GDM1 (cell line): ENCODE results near the gene BCR.
A peak's percentile ranks its signal among the peaks of the same experiment; 100 is the strongest.

Experiments used
- DNase-seq: peaks from one replicate; lab custom pipeline; 2025; lab: John Stamatoyannopoulos, UW

Gene BCR

GRCh38 chr22:23177197-23177596 is 3.1 kb upstream of the BCR start:
- peak; percentile 28 for DNase-seq

- DNase-seq: peak; percentile 39
Observed at GRCh38 chr22:23178512-23179254, 1.6 kb upstream of the BCR start.

- DNase-seq: no peak
Observed at GRCh38 chr22:23179381-23180299, 669 bp upstream of the BCR start.

GRCh38 chr22:23180893-23181720 is 798 bp downstream of the BCR start:
- no peak for DNase-seq

DNA sequence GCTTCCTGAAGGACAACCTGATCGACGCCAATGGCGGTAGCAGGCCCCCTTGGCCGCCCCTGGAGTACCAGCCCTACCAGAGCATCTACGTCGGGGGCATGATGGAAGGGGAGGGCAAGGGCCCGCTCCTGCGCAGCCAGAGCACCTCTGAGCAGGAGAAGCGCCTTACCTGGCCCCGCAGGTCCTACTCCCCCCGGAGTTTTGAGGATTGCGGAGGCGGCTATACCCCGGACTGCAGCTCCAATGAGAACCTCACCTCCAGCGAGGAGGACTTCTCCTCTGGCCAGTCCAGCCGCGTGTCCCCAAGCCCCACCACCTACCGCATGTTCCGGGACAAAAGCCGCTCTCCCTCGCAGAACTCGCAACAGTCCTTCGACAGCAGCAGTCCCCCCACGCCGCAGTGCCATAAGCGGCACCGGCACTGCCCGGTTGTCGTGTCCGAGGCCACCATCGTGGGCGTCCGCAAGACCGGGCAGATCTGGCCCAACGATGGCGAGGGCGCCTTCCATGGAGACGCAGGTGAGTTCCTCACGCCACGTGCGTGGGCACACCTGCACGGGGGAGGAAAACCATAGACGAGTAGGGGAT is 1.5 kb downstream of the BCR start:
- DNase-seq: no peak

- peak; percentile 28 for DNase-seq
Observed at GRCh38 chr22:23182309-23183060, 2.2 kb downstream of the BCR start.

- DNase-seq: peak; percentile 75
Observed at GRCh38 chr22:23183061-23183698, 2.9 kb downstream of the BCR start.

DNA sequence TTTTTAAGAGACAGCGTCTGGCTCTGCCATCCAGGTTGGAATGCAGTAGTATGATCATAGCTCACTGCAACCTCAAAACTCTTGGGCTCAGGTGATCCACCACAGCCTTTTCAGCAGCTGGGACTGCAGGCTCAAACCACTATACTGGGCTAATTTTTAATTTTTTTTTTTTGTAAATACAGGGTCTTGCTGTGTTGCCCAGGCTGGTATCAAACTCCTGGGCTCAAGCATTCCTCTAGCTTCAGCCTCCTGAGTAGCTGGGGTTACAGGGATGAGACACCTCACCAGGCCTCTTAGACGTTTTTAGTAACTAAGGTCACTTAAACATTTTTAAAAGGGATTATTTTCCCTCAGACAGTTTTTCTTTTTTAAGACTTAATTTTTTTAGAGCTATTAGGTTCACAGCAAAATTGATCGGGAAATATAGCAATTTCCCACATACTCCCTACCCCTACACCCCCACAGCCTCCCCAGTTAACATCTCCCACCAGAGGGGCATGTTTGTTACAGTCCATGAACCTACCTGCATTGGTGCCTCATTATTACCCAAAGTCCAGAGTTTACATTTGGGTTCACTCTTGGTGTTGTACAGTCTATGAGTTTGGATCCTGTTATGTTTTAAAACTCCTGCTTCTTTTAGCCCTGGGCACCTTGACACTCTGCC is 3.9 kb downstream of the BCR start:
- DNase-seq: no peak

GRCh38 chr22:23184764-23185113 is 4.4 kb downstream of the BCR start:
- no peak for DNase-seq

- no peak for DNase-seq
Observed at GRCh38 chr22:23187211-23187610, 6.9 kb downstream of the BCR start.

DNA sequence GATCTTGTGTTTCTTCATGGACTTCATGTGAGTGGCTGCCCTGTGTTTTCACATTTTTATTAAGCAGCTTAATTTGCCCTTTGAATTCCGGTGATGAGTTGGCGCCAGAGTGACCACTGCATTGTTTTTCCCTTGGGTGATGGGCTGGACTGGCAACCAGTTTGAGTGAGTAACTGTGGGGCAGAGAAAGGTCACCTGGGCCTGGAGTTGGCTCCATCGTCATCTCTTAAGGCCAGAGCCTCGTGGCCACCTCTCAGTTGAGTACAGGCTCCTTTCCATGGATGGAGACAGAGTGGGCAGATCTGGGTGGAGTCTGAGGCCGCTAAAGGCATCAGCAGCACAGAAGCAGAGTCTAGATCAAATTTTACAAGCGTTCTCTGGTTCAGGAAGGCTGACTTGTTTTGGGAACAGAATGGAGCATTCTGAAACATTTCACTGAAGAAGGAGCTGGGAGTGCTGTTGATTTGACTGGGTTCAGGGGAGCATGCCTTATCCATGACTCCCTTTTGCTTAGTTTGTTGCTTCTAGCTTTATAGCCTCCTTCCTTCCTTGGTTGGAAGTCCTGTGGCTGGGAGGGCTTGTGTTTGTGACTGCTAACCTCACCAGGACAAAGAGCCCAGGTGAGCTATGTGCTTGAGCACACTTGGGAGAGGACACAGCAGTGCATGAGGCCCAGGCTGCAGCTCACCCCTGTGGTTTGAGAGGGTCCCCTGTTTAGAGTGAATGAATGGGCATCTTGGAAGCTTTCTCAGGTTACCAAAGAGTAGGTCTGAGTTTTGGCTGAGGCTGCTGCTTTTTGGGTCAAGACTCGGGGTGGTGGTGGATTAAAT is 7.8 kb downstream of the BCR start:
- DNase-seq: no peak

GRCh38 chr22:23190526-23190925 is 10.2 kb downstream of the BCR start:
- no peak for DNase-seq

DNA sequence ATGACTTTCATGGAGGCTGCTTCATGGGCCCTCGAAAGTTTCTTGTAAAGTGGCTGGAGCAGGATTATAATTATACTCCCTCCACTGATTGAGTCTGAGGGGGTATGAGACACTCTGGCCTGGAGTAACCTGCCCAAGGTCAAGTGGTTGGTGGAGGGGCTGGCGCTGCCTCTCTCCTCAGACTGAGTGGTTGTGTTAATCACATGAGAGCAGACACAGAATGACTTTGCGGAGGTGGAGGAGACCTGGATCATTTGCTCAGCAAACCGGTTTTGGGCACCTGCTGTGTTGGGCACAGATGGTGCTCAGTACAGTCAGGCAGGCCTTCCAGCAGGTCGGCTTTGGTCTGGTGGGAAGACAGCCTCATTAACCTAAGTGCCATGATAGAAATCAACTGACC is 11.8 kb downstream of the BCR start:
- no peak for DNase-seq

DNA sequence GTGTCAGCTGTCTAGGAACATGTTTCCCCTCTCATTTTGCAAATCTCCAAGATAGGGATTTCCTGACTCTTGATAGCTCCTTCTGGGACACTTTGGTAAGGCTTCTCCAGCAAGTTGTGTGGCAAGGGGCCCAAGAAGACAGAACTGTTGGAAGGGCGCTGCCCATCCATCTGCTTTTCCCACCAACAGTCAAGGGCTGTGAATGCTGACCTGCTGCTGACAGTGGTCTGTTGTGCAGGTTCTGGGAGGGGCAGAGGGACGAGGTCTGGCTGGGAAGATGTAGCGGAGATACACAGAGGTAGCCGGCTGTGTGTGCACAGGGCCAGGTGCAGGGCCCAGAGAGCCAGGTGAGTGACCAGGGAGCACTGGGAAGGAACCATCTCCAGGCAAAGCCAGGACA is 12.2 kb downstream of the BCR start:
- no peak for DNase-seq

- no peak for DNase-seq
Observed at GRCh38 chr22:23193196-23193827, 13.0 kb downstream of the BCR start.

GRCh38 chr22:23193882-23194281 is 13.6 kb downstream of the BCR start:
- no peak for DNase-seq

GRCh38 chr22:23196165-23196564 is 15.9 kb downstream of the BCR start:
- no peak for DNase-seq

DNA sequence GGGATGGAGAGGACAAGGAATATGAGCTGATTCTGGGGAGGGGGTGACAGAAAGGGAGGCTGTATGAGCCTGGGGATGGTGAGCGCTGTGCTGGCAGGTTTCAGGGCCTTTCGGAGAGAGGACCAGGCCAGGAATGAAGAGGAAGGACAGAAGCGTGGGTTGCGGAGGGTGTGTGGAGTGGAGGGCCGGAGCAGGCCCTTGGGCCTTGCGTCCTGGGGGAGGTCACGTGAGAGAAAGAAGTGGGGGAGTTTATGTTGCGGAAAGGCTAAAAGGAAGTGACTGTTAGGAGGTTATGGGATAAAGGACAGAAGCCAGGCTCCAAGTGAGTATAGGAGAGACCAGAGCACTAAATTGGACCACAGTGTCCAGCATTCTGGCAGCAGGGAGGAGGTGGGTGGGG is 17.5 kb downstream of the BCR start:
- no peak for DNase-seq

DNA sequence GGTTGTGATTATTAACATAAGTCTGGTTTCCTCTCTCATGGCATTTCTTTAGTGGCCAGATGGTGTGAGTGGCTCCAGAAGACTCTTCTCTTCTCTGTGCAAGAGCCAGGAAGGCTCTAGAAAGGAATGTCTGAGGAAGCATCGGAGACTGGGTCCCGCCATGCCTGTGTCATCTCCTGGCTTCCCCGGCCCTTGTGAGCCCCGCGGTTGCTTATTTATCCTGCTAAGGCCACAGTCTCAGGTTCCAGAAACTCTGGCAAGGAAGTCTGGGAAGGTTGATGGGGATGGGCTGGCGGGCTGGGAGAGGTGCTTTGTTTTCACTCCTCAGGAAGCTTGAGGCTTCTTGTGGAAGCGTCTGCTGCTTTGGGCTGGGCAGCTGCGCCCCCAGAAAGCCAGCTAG is 18.9 kb downstream of the BCR start:
- DNase-seq: no peak
